GM12864 (cell line): ENCODE results near the gene GALNT18.

ENCODE experiments used
- DNase-seq: peaks from one replicate; pipeline ENCODE4 v3.0.0-alpha.2; 2011; ENCODE audit warnings: low read depth
- H3K4me3 ChIP-seq: 2 replicates; pipeline ENCODE4 v1.5.1; 2011; ENCODE audit warnings: mild to moderate bottlenecking, low read depth, low read length, control low read depth
- TF ChIP-seq, protein P1 (sequence below): IDR thresholded peaks from 2 replicates; pipeline ENCODE4 v1.5.1; 2011; ENCODE audit warnings: low read depth, mild to moderate bottlenecking, moderate library complexity, low read length, control low read depth, inconsistent platforms; ENCODE audit errors: missing control alignments

GALNT18 gene

DNA sequence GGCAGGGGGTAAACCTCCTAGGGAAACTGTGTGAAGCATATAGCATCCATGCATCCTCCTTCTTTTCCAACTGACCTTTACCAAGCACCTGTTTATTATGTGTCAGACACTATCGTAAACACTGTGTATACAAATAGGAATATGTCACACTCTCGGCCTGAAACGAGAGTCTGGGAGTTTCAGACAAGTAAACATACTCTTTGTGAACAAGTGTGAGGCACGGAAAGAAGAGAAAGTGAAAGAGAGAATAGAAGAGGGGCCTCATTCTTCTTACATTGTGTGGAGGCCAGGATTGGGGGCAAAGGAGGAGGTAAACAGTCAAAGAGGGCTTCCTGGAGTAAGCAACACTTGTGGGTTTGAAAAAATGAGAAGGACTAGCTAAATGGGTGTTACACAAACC, 285.1 kb downstream of the GALNT18 start:
- DNase-seq = no peak
- TF ChIP-seq, protein P1, sequence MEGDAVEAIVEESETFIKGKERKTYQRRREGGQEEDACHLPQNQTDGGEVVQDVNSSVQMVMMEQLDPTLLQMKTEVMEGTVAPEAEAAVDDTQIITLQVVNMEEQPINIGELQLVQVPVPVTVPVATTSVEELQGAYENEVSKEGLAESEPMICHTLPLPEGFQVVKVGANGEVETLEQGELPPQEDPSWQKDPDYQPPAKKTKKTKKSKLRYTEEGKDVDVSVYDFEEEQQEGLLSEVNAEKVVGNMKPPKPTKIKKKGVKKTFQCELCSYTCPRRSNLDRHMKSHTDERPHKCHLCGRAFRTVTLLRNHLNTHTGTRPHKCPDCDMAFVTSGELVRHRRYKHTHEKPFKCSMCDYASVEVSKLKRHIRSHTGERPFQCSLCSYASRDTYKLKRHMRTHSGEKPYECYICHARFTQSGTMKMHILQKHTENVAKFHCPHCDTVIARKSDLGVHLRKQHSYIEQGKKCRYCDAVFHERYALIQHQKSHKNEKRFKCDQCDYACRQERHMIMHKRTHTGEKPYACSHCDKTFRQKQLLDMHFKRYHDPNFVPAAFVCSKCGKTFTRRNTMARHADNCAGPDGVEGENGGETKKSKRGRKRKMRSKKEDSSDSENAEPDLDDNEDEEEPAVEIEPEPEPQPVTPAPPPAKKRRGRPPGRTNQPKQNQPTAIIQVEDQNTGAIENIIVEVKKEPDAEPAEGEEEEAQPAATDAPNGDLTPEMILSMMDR = no peak
- H3K4me3 ChIP-seq = no peak overlapping the region

DNA sequence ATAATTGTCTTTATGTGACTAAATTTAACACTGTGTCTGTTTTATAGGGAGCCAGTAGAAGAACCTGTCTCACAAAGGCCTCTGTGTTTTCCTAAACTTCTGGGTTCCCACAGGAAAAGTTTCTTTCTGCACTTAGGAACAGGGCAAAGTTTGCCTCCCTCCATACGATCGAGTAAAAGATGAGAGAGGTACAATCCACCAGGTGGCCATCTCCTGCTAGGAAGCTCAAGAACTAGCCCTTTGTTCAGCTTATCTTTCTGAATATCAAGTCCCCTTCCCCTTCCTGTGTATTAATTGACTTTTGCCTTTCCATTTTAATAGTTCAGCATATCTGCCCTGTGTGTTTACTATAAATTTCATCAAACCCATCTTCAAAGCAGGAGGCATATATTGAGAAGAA, 286.8 kb downstream of the GALNT18 start:
- TF ChIP-seq, protein P1 = no peak
- no peak overlapping the region for H3K4me3 ChIP-seq
- no peak for DNase-seq

DNA sequence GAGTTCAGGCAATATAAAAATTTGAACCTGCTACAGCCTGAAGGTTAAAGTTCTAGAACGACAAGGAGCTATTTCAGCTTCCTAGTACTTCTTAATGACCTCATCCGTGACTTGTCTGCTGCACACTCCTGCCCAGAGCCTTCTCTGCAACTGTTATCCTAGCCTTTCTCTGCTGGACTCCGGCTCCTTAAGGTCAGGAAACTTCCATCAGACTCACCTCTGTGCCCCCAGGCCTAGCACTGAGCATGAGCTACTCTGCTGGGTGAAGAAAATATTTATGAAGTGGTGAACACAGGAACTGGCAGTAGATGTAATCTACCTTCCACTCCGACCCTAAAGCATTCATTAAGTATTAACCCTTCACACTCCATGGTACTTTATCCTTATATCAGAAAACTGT, 287.2 kb downstream of the GALNT18 start:
- H3K4me3 ChIP-seq = no peak overlapping the region
- no peak for DNase-seq
- TF ChIP-seq, protein P1 = no peak

DNA sequence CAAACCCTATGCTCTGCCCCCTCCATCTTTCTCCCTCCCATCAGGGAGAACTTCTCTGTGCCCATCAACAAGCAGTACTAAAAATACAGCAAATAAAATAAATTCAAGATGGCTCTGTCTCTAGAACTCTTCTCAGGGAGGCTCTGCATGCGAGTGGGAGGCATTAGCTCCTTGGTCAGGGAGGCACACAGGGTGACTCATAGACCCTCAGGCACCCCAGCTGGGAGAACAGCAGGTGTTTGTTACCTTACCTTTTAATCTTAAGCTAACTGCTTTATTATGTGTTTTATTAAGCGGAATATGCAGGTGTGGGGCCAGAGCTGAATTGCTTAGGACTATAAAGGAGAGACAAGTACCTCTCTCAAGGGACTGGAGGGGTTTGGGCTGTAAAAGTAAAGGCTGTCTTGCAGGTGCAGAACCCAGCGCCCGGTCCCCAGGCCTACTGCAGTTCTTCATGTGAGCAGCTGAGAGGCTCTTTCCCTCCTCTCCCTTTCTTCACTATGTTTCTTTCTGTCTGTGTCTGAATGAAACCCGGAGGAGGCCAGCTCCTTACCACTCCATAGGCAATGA, 289.6 kb downstream of the GALNT18 start:
- TF ChIP-seq, protein P1 = no peak
- DNase-seq = no peak
- no peak overlapping the region for H3K4me3 ChIP-seq

DNA sequence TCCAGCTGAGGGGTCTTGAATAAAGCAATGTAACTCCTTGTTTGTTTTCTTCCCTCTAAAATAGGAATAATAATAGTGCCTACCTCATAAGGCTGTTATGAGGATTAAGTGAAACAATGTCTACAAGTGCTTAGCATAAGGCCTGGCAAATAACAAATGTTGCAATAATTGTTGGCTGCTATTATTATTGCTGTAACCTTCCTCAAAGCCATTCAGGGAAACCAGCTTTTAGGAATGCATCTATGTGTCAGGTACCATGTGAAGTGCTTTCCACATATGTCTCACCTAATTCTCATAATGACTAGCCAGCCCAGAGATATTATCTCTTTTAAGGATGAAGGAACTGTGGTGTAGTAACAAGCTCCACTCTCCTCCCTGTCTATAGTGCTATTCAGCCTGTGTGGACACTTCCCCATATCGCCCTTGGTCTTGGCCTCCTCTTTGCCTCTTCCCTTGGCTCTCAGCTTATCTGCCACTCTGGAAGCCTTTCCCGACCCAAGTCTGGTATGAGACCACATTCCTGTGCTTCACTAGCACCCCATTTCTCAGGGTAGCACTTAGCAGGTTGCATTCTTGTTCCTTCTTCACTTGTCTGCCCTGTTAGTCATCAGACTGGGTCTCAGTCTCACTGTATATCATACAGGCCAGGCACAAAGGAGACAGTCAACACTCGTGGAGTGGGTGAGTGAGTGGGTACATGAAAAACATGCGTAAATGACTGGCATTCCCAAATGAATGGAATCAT, 292.6 kb downstream of the GALNT18 start:
- H3K4me3 ChIP-seq = no peak overlapping the region
- DNase-seq = no peak
- TF ChIP-seq, protein P1 = no peak

DNA sequence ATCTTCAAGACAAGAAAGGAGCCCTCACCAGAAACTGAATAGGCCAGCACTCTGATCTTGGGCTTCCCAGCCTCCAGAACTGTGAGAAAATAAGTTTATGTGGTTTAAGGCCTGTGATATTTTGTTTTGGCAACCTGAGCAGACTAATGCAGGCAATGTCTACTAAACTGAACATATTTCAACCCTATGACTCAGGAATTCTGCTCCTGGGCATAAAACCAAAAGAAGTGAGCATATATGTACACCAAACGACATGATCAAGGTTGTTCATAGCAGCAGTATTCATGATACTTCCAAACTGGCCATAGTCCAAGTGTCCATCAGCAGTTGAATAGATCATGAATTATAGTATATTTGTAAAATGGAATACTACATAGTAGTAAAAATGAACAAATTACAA, 297.7 kb downstream of the GALNT18 start:
- TF ChIP-seq, protein P1 = no peak
- no peak for DNase-seq
- H3K4me3 ChIP-seq = no peak overlapping the region

DNA sequence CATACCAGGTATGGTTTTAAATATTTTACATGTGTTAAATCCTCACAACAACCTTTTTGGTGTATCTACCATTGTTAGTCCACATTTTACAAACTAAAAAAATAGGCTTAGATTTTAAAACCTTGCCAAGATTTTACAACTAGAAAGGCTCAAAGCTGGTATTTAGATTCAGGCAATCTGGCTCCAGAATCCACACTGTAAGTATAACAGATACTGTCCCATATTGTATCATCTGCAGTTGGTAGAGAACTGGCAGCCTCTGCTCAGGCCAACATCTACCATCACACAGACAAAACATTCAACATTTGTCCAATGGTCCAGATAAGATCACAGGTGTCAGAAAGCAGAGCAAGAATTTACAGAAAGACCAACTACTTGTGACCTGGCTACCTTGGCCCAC, 299.7 kb downstream of the GALNT18 start:
- H3K4me3 ChIP-seq = no peak overlapping the region
- no peak for DNase-seq
- TF ChIP-seq, protein P1 = no peak
